ENCODE data around the gene STRAP.

DNA sequence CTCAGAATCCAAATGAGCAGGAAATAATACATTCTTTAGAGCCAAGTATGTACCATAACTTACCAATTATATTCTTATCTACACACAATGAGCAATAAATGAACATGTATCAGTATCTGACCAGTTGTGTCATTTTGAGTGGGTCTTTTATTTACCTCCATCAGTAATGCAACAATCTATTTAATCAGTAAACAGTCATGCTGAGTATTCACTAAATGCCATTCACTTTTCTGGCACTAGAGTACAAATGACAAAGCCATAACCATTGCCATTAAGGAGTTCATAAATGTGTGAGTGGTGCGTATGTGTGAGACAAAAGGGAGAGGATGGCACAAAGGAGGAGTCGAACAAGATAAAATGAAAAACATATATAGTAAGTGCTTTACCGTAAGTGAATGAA is 1.5 kb upstream of the STRAP start:
- TF ChIP-seq, protein P1, sequence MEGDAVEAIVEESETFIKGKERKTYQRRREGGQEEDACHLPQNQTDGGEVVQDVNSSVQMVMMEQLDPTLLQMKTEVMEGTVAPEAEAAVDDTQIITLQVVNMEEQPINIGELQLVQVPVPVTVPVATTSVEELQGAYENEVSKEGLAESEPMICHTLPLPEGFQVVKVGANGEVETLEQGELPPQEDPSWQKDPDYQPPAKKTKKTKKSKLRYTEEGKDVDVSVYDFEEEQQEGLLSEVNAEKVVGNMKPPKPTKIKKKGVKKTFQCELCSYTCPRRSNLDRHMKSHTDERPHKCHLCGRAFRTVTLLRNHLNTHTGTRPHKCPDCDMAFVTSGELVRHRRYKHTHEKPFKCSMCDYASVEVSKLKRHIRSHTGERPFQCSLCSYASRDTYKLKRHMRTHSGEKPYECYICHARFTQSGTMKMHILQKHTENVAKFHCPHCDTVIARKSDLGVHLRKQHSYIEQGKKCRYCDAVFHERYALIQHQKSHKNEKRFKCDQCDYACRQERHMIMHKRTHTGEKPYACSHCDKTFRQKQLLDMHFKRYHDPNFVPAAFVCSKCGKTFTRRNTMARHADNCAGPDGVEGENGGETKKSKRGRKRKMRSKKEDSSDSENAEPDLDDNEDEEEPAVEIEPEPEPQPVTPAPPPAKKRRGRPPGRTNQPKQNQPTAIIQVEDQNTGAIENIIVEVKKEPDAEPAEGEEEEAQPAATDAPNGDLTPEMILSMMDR (IDR thresholded peaks at IDR 0.05) = no peak
- TF ChIP-seq POLR2A (IDR thresholded peaks at IDR 0.05) (no peak), EP300 (IDR thresholded peaks at IDR 0.05) (no peak)
